GM21447 (cell line): Measurements from ENCODE around the gene RP2.

Source experiments
- ATAC-seq: cut with Tn5 transposase; IDR thresholded peaks from one replicate; pipeline ENCODE4 v1.9.1; 2021; ENCODE audit not compliant: unreplicated experiment

RP2 gene

DNA sequence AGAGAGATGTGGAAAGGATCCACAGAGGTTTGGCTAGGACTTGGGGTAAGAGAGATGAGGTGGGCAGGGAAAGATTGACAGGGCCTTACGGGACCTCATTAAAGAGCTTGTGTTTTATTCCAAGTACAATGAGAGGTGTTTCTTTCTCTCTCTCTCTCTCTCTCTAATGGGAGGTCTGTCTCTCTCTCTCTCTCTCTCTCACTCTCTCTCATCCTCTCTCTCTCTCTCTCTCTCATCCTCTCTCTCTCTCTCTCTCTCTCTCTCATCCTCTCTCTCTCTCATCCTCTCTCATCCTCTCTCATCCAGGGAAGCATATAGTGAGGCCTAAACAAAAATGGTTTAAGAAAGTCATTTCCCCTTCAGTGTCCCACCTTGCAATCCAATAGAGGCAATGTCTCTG is 80.8 kb downstream of the RP2 start:
- no peak for ATAC-seq

DNA sequence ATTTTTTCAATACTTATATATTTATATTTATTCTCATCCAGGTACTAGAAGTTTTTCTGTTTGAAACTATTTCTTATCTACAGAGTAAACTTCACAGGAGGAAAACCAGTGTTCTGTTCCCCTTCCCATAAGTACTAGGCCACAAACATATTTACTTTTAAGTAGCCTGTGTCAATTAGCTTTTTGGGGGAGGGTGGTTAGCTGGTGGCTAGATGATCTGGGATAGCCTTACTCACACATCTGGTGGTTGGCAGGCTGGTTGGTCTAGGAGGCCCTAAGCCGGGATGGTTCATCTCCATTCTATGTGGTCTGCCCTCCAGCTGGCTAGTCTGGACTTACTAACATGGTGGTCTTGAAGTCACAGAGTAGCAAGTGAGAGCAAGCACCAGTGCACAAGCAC is 81.6 kb downstream of the RP2 start:
- ATAC-seq, result no peak

DNA sequence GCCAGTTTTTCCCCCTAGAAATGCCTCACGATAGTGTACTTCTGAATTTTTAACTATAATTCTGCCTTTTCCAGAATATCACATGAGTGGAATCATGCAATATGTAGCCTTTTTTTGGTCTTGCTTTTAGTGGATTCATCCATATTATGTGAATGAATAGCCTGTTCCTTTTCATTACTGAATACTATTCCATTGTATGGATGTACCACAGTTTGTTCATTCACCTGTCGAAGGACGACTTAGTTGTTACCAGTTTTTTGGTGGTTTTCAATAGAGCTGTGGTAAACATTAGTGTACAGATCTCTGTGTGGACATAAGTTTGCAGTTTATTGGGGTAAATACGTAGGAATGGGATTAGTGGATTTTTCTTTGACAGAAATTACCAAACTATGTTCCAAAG is 83.4 kb downstream of the RP2 start:
- ATAC-seq, result no peak

DNA sequence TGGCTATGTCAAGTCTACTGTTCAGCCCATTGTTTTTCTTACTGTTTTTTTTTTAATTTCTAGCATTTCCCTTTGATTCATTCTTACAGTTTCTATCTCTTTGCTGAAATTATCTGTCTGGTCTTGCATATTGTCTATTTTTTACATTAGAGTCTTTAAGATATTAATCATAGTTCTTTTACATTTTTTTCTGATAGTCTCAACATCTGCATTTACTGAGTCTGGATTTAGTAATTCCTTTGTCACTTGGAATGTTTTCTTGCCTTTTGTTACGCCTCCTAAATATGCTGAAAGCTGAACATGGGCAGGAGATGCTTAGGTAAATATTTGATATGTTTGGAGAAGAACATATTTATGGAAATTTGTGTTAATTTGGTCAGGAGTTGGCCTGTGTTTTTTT is 85.8 kb downstream of the RP2 start:
- no peak for ATAC-seq

DNA sequence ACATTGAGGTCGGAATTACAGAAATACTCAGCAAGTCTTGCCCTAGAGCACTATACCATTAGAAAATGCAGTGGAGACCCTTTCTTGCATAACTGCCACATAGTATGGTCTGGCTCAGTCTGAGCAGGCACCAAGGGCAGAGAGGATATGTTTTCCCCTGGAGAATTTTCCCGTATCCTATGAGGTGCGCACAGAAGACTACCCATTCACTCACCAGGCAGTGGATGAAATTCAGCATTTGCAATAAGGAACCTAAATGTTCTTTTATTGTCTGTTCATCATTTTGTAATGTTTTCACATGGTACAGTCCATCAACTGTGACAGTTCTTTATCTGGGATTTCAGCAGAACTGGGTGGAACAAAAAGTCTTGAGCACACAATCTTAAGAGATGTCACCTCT is 90.9 kb downstream of the RP2 start:
- no peak for ATAC-seq

DNA sequence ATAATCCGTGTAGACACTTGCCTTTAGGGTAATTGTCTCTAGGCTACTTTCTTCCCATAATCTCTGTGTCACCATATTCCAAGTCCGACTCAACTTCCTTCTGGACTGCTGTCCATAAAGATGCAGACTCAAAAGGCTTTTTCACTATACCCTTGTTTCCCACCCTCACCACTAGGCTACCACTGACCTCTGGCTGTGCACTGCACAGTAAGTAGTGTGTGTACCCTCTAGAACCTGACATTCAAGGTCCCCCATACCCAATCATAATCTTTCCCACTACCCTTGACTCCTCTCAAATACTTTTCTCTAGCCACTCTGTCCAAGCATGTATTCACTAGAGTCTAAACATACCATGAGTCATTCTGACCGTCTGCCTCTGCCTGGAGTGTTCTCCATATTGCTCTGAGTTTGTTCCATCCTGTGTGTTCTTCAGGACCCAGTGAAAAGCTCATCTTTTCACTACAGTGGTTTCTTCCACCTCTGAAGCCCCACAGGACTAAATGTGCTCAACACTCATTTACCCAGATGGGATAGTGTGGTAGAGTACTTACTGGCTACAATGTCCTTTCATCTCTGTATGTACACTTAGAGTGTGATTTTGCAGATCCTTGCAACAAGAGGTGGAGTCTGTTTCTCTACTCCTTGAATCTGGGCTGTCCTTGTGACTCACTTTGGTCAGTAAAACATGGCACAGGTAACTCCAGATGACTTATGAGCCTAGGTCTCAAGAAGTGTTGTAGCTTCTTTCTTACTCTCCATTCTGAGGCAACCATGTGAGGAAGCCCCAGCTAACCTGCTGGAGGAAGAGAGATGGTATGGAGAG is 92.8 kb downstream of the RP2 start:
- ATAC-seq, result no peak
